GM12878 (cell line): ENCODE data around the gene LINC00632. TPM values are rescaled to one million over a fixed set of nuclear protein-coding genes. Genes with fewer than 3 reads are reported as not detected.

ENCODE experiments used
- ATAC-seq: fragments of 200-7000 bp; cut with Tn5 transposase; 3 replicates; pipeline ENCODE4 v1.9.1; 2020; ENCODE audit warnings: mild to moderate bottlenecking, moderate library complexity
- BruUV-seq: library from RNA; stranded (reverse); fragments of 400-500 nt; replicated peaks from 2 replicates; lab custom pipeline; 2021; lab: Mats Ljungman, UMichigan
- CTCF ChIA-PET: fragments of 300-600 bp; sonication (Branson Sonifier 250); formaldehyde crosslinking; extraction: SDS; loops from one replicate; lab custom pipeline; 2021; ENCODE audit warnings: inconsistent platforms; lab: Yijun Ruan, JAX
- POLR2A ChIA-PET: fragments of 350-600 bp; formaldehyde crosslinking; extraction: SDS; loops from one replicate; lab custom pipeline; 2021; ENCODE audit warnings: inconsistent platforms; lab: Charles Lee
- RAD21 ChIA-PET: fragments of 300-600 bp; sonication (Branson Sonifier 250); formaldehyde crosslinking; loops from one replicate; lab custom pipeline; 2023; ENCODE audit warnings: antibody characterized with exemption; ENCODE audit not compliant: unreplicated experiment; lab: Charles Lee
- SMC1A ChIA-PET: fragments of 300-600 bp; sonication (Branson Sonifier 250); formaldehyde crosslinking; loops from one replicate; lab custom pipeline; 2023; ENCODE audit not compliant: unreplicated experiment, uncharacterized antibody; lab: Charles Lee
- DNase-seq: peaks from one replicate; pipeline ENCODE4 v3.0.0-alpha.2; 2011; ENCODE audit warnings: low read depth, low spot score
- FAIRE-seq: peaks from 3 replicates; lab custom pipeline; 2011; peaks lifted over from hg19 to GRCh38; lab: Jason Lieb, UNC
- H2AFZ ChIP-seq: 2 replicates; pipeline ENCODE4 v1.6.0; 2011; ENCODE audit warnings: low read depth, low read length, control low read depth; ENCODE audit not compliant: control insufficient read depth
- H3K27ac ChIP-seq: 2 replicates; pipeline ENCODE4 v1.5.1; 2011; ENCODE audit warnings: control low read depth; ENCODE audit not compliant: control insufficient read depth, insufficient read depth
- H3K27me3 ChIP-seq, 2 experiments: replicated peaks in 1 of 2; 2 replicates each; pipeline versions ENCODE4 v1.6.0 to v1.6.1; 2011; ENCODE audit warnings: low read length in 1 of 2; ENCODE audit not compliant: control insufficient read depth in 2 of 2, insufficient read depth in 2 of 2
- H3K36me3 ChIP-seq, 2 experiments: 2 replicates each; pipeline ENCODE4 v1.5.1; 2011; ENCODE audit warnings: low read length in 1 of 2; ENCODE audit not compliant: control insufficient read depth in 2 of 2, insufficient read depth in 2 of 2
- H3K4me1 ChIP-seq: 2 replicates; pipeline ENCODE4 v1.6.1; 2011; ENCODE audit warnings: mild to moderate bottlenecking, low read length, moderate library complexity, mixed read lengths; ENCODE audit not compliant: control insufficient read depth, insufficient read depth
- H3K4me2 ChIP-seq: 2 replicates; pipeline ENCODE4 v1.6.0; 2011; ENCODE audit warnings: control low read depth; ENCODE audit not compliant: control insufficient read depth, insufficient read depth
- H3K4me3 ChIP-seq: fragments of 200-600 bp; sonication (generic); 2 replicates; pipeline ENCODE4 v1.5.1; 2016
- H3K79me2 ChIP-seq: 2 replicates; pipeline ENCODE4 v1.6.0; 2011; ENCODE audit warnings: low read length; ENCODE audit not compliant: control insufficient read depth, insufficient read depth
- H3K9ac ChIP-seq: 2 replicates; pipeline ENCODE4 v1.8.0; 2011; ENCODE audit warnings: low read length, control low read depth, mixed read lengths; ENCODE audit not compliant: control insufficient read depth, insufficient read depth
- H3K9me3 ChIP-seq: replicated peaks from 3 replicates; pipeline ENCODE4 v1.5.1; 2011; ENCODE audit warnings: mild to moderate bottlenecking, low read length; ENCODE audit not compliant: control insufficient read depth, insufficient read depth
- H4K20me1 ChIP-seq: 2 replicates; pipeline ENCODE4 v1.6.0; 2011; ENCODE audit not compliant: control insufficient read depth, insufficient read depth
- CEBPB ChIP-seq, 2 experiments: fragments of 150-350 bp in 1 of 2; IDR thresholded peaks; 2 replicates each; pipeline ENCODE4 v1.6.1; 2012 to 2014; ENCODE audit warnings: low read depth in 2 of 2, low read length in 2 of 2, borderline replicate concordance in 1 of 2, inconsistent platforms in 1 of 2
- DPF2 ChIP-seq: fragments of 450-650 bp; IDR thresholded peaks from 2 replicates; pipeline ENCODE4 v1.6.1; 2017; ENCODE audit warnings: mild to moderate bottlenecking
- EZH2 ChIP-seq: IDR thresholded peaks from 2 replicates; pipeline ENCODE4 v1.6.1; 2012; ENCODE audit warnings: low read depth, mild to moderate bottlenecking, control low read depth, inconsistent platforms, low read length, borderline replicate concordance; ENCODE audit not compliant: control insufficient read depth
- MTA2 ChIP-seq: fragments of 450-650 bp; IDR thresholded peaks from 2 replicates; pipeline ENCODE4 v1.6.1; 2016; ENCODE audit warnings: low read depth, mild to moderate bottlenecking, moderate library complexity
- POLR2AphosphoS5 ChIP-seq: IDR thresholded peaks from 2 replicates; pipeline ENCODE4 v1.6.1; 2011; ENCODE audit warnings: mild to moderate bottlenecking, low read length, inconsistent platforms
- SREBF2 ChIP-seq: IDR thresholded peaks from 2 replicates; pipeline ENCODE4 v1.6.1; 2012; ENCODE audit warnings: mild to moderate bottlenecking, low read length
- USF1 ChIP-seq: IDR thresholded peaks from 2 replicates; pipeline ENCODE4 v1.6.1; 2011; ENCODE audit warnings: borderline replicate concordance, low read depth, mild to moderate bottlenecking, moderate library complexity, mixed read lengths, low read length; ENCODE audit not compliant: insufficient read depth; ENCODE audit errors: extremely low read length
- ZZZ3 ChIP-seq: IDR thresholded peaks from 2 replicates; pipeline ENCODE4 v1.6.1; 2011; ENCODE audit warnings: low read depth; ENCODE audit not compliant: control insufficient read depth, insufficient read length
- WGBS: methylation state at CpG from one replicate; pipeline ENCODE4 v1.1.6; 2016; ENCODE audit warnings: low lambda C conversion rate; ENCODE audit not compliant: insufficient replicate concordance, insufficient coverage; ENCODE audit errors: missing lambda C conversion rate; 5-methylcytosine and 5-hydroxymethylcytosine counted together
- in situ Hi-C: fragments of 300-500 bp; cut with MboI; formaldehyde crosslinking; loops from 9 replicates; pipeline ENCODE4 v1.14.3; 2018; ENCODE audit warnings: mixed read lengths
- intact Hi-C: fragments of 100-400 bp; cut with micrococcal nuclease; formaldehyde crosslinking; loops from one replicate; pipeline ENCODE4 v1.14.2; 2022; ENCODE audit not compliant: unreplicated experiment
- polyA plus RNA-seq, 11 experiments: library from polyadenylated mRNA; depleted of rRNA in 4 of 11; unstranded in 6 of 11; stranded (reverse) in 5 of 11; fragments of >200 nt; fragmentation: Nextera tagmentation in 4 of 11; fragmentation: Illumina TruSeq in 1 of 11; extraction: Ambion mirVana in 4 of 11; extraction: Trizol in 1 of 11; gene quantifications; 1 replicate in 1 of 11; 2 replicates in 10 of 11; pipeline versions ENCODE4 v1.2.1 to v1.2.3, GENCODE V29; 2011 to 2016; ENCODE audit warnings: inconsistent platforms in 2 of 11, missing spikeins in 2 of 11, low read depth in 1 of 11
- total RNA-seq, 4 experiments: library from RNA; depleted of rRNA in 3 of 4; stranded (reverse); fragments of >200 nt in 3 of 4; fragmentation: Illumina TruSeq in 1 of 4; extraction: Trizol in 1 of 4; gene quantifications; 2 replicates each; pipeline versions ENCODE4 v1.2.1 to v1.2.3, GENCODE V29; 2013 to 2021

Gene LINC00632
- total and polyA plus RNA-seq, 10 of the 15 experiments (the other 5 are each of a cell fraction or from before 2014, with no cell fraction given) = 0.26 to 0.50 TPM; not detected in 8

GRCh38 chrX:140767646-140768045, 58.1 kb downstream of the LINC00632 start:
- H3K9ac ChIP-seq = no peak overlapping the region
- H3K4me1 ChIP-seq = no peaks in the 10 kb centered on the region
- ChIA-PET CTCF (interaction anchor here (0.7 to 4.4 kb wide), 7 partner anchors 11 to 1168 kb away, joined by 3 to 45 read pairs (median 4); no protein-coding TSS in a partner anchor), POLR2A (no interaction called here), RAD21 (no interaction called here), SMC1A (interaction anchor here (2.1 to 3.2 kb wide), 2 partner anchors 11 to 23 kb away, joined by 5 to 13 read pairs; no protein-coding TSS in a partner anchor)
- H4K20me1 ChIP-seq = no peaks in the 10 kb centered on the region
- no peaks in the 10 kb centered on the region for H3K36me3 ChIP-seq
- H2AFZ ChIP-seq = no peak overlapping the region
- H3K27ac ChIP-seq = no peak overlapping the region
- in situ Hi-C loops (no loop called here), intact Hi-C loops (loop anchor here (2.0 kb wide), 1 partner anchor 511 kb away; no protein-coding TSS in a partner anchor)
- FAIRE-seq = no peak
- TF ChIP-seq POLR2AphosphoS5 (no peak), CEBPB (IDR thresholded peaks at IDR 0.05; ENCODE audit: borderline replicate concordance in 1 of 2, low read depth in 2 of 2, low read length in 2 of 2) (no peak), ZZZ3 (no peak), SREBF2 (no peak), DPF2 (no peak)
- no peaks in the 10 kb centered on the region for H3K27me3 ChIP-seq
- no peak overlapping the region for H3K4me2 ChIP-seq
- H3K9me3 ChIP-seq = no peaks in the 10 kb centered on the region
- 25% methylated on average over 3 of the region's 3 CpGs for WGBS
- H3K4me3 ChIP-seq = no peak overlapping the region
- BruUV-seq = no TSS peak
- ATAC-seq = no peak
- H3K79me2 ChIP-seq = no peaks in the 10 kb centered on the region
- no peak for DNase-seq

- ChIA-PET RAD21 (no interaction called here), SMC1A (no interaction called here), CTCF (interaction anchor here (2.2 kb wide), 1 partner anchor 13 kb away, joined by 7 read pairs; no protein-coding TSS in a partner anchor), POLR2A (no interaction called here)
- H3K9ac ChIP-seq = no peak overlapping the region
- no peak overlapping the region for H3K4me2 ChIP-seq
- no peaks in the 10 kb centered on the region for H3K4me1 ChIP-seq
- no peaks in the 10 kb centered on the region for H3K27me3 ChIP-seq
- H3K79me2 ChIP-seq = no peaks in the 10 kb centered on the region
- in situ Hi-C loops (no loop called here), intact Hi-C loops (no loop called here)
- no peak overlapping the region for H2AFZ ChIP-seq
- 58% methylated on average over 4 of the region's 4 CpGs for WGBS
- no peaks in the 10 kb centered on the region for H3K36me3 ChIP-seq
- H3K9me3 ChIP-seq = no peaks in the 10 kb centered on the region
- no peak overlapping the region for H3K27ac ChIP-seq
- no peaks in the 10 kb centered on the region for H4K20me1 ChIP-seq
- no peak for FAIRE-seq
- H3K4me3 ChIP-seq = no peak overlapping the region
- TF ChIP-seq MTA2 = no peak
- no peak for TF ChIP-seq EZH2
- no peak for TF ChIP-seq USF1
- BruUV-seq = no TSS peak
- ATAC-seq = no peak
- no peak for DNase-seq
Observed at GRCh38 chrX:140775211-140775610, 65.7 kb downstream of the LINC00632 start.
